Liver (tissue), 2 donors: Measurements from ENCODE around the gene FBXW9.
"Not testable (repeated sequence)": the region's sequence is repeated elsewhere in the genome, so short reads cannot be mapped to it uniquely, and the experiment has no call there.

Experiments
- EGR1 ChIP-seq, 2 donors: IDR thresholded peaks; 2 replicates each; pipeline ENCODE4 v1.6.1; 2016 to 2018; ENCODE audit warnings: antibody characterized with exemption in 2 of 2, low read depth in 2 of 2
- YY1 ChIP-seq: IDR thresholded peaks from 2 replicates; pipeline ENCODE4 v1.6.1; 2016; ENCODE audit warnings: antibody characterized with exemption, mild to moderate bottlenecking
- donor health status: healthy.

DNA sequence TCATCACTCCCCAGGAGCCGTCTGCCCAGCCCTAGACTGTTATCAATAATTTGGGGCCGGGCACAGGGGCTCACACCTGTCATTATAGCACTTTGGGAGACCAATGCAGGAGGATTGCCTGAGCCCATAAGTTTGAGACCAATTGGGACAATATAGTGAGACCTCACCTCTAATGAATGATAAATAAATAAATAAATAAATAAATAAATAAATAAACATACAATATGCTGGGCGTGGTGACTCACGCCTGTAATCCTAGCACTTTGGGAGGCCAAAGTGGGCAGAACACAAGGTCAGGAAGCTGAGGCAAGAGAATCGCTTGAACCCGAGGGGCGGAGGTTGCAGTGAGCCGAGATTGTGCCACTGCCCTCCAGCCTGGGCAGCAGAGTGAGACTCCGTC, 16.9 kb upstream of the FBXW9 start:
- not testable (repeated sequence) for TF ChIP-seq YY1; EGR1 (IDR thresholded peaks at IDR 0.05; ENCODE audit: low read depth in 2 of 2)
